DMS 273 (cell line): ENCODE data around the gene CLIC3.
A peak's percentile ranks its signal among the peaks of the same experiment; 100 is the strongest.

ENCODE experiments used
- DNase-seq: peaks from one replicate; lab custom pipeline; 2025; ENCODE audit not compliant: unreplicated experiment; lab: John Stamatoyannopoulos, UW

The CLIC3 gene

GRCh38 chr9:136965771-136966484, 30.4 kb downstream of the CLIC3 start:
- DNase-seq = no peak

GRCh38 chr9:136964833-136965422, 31.4 kb downstream of the CLIC3 start:
- no peak for DNase-seq

GRCh38 chr9:136964171-136964689, 32.1 kb downstream of the CLIC3 start:
- DNase-seq = peak; percentile 32

GRCh38 chr9:136963751-136964150, 32.6 kb downstream of the CLIC3 start:
- no peak for DNase-seq

DNA sequence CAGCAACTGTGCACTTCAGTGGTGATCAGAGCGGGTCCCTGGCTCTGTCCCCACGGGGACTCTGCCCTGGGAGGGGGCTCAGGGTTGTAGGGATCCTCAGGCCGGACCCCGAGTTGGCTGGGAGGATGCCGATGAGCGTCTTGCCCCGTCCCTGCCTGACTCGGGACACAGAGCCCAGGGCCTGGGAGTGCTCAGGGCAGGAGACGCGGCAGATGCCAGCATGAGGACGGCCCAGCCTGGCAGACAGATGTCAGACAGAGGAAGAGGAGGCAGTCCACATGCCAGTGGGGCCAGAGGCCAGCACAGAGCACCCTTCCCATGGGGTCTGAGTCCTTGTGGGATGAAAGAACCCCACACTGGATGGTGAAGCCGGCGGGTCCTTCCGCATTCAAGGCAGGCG, 33.0 kb downstream of the CLIC3 start:
- DNase-seq = peak; percentile 68

- DNase-seq = no peak
Observed at GRCh38 chr9:136962701-136963248, 33.6 kb downstream of the CLIC3 start.

DNA sequence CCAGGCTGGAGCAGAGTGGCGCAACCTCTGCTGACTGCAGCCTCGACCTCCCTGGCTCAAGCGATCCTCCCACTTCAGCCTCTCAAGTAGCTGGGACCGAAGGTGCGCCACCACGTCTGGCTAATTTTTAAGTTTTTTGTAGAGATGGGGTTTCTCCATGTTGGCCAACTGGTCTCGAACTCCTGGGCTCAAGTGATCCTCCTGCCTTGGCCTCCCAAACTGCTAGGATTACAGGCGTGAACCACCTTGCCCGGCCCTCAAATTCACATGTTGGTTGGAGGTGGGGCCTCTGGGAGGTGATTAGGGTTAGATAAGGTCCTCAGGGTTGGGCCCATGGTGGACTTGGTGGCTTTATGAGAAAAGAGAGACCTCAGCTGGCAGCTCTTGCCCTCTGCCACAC, 34.2 kb downstream of the CLIC3 start:
- no peak for DNase-seq

GRCh38 chr9:136961279-136962065, 34.9 kb downstream of the CLIC3 start:
- DNase-seq = peak; percentile 76

DNA sequence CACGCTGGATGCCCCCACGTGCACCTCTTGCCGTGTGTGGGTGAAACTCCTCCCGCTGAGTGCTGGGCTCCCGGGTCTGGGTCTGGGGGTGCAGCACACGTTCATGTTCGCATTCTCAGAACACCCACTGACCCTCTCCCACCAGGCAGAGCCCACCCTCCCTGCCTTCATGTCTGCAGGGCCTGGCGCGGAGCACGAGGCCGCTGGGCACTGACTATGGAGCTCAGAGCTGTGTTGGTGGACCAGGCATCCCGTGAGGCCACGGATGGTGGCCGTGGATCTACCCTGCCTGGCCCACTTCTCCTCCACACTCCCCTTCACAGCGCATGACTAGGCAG, 35.5 kb downstream of the CLIC3 start:
- peak; percentile 53 for DNase-seq

DNA sequence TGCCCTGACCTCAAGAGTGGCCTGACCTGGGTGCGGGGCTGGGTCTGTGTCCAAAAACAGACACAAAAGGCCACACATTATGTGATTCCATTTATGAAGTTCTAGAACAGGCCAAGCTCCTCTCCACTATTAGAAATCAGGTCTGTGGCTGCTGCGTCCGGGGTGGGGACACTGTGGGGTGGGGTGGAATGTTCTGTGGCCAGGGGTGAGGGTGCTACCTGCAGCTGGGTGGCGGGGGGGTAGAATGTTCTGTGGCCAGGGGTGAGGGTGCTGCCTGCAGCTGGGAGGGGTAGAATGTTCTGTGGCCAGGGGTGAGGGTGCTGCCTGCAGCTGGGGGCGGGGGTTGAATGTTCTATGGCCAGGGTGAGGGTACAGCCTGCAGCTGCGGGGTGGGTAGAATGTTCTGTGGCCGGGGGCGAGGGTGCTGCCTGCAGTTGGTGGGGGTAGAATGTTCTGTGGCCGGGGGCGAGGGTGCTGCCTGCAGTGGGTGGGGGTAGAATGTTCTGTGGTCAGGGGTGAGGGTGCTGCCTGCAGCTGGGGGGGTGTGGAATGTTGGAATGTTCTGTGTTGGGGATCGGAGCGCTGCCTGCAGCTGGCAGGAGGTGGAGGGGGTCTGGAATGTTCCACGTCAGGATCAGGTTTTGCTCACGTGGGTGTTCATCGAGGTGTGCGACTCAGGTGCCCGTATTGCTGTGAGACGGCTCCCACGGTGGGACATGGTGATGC, 36.0 kb downstream of the CLIC3 start:
- DNase-seq = no peak

GRCh38 chr9:136958898-136959850, 37.2 kb downstream of the CLIC3 start:
- DNase-seq = no peak

- no peak for DNase-seq
Observed at GRCh38 chr9:136958473-136958872, 37.9 kb downstream of the CLIC3 start.

- DNase-seq = no peak
Observed at GRCh38 chr9:136957901-136958300, 38.5 kb downstream of the CLIC3 start.

DNA sequence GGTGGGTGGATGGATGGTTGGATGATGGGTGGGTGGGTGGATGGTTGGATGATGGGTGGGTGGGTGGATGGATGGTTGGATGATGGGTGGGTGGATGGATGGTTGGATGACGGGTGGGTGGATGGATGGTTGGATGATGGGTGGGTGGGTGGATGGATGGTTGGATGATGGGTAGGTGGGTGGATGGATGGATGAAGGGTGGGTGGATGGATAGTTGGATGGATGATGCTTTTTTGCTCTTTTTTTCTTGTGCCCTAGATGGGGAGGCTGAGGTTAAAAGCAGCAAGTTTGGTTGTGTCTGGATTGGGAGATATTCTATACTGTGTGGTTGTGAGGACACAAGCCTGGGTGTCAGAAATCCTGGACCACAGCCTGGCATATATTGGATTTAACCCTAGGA, 38.9 kb downstream of the CLIC3 start:
- DNase-seq = no peak

- no peak for DNase-seq
Observed at GRCh38 chr9:136956604-136957003, 39.8 kb downstream of the CLIC3 start.

DNA sequence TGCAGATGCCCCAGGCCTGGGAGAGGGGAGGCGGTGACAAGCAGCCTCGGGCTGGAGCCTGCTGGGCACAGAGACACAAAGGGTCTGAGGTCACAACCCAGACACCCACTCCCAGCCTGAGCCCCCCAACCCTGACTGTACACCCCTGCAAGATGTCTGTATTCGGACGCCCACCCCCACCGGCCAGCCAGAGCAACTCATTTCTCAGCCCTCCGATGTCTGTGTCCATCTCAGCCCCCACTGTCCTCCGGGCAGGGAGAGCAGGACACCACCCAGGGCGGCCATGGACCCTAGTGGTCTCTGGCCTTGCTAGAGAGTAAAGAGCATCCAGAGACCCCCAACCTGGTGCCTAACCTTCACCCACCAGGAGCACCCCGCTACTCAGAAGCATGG, 40.4 kb downstream of the CLIC3 start:
- no peak for DNase-seq

- DNase-seq = no peak
Observed at GRCh38 chr9:136955202-136955942, 41.0 kb downstream of the CLIC3 start.

- no peak for DNase-seq
Observed at GRCh38 chr9:136954270-136955083, 41.9 kb downstream of the CLIC3 start.
